HCT116 (cell line): ENCODE measurements around the gene ARHGDIG. TPM values are rescaled to one million over a fixed set of nuclear protein-coding genes. Genes with fewer than 3 reads are reported as not detected.

Experiments
- ATAC-seq: fragments of 200-7000 bp; cut with Tn5 transposase; 2 replicates; pipeline ENCODE4 v1.9.1; 2020; ENCODE audit warnings: mild to moderate bottlenecking, moderate library complexity
- BruUV-seq: library from RNA; stranded (reverse); fragments of 400-500 nt; replicated peaks from 2 replicates; lab custom pipeline; 2021; lab: Mats Ljungman, UMichigan
- CTCF ChIA-PET: fragments of 300-600 bp; sonication (Branson Sonifier 250); formaldehyde crosslinking; loops from one replicate; lab custom pipeline; 2021; ENCODE audit warnings: antibody characterized with exemption; lab: Charles Lee
- POLR2A ChIA-PET: fragments of 300-600, 350-600 bp; sonication (Branson Sonifier 250); formaldehyde crosslinking; loops from one replicate; lab custom pipeline; 2021; ENCODE audit warnings: antibody characterized with exemption; lab: Charles Lee
- RAD21 ChIA-PET, 2 experiments: fragments of 300-600 bp; sonication (Branson Sonifier 250); formaldehyde crosslinking; loops; one replicate each; lab custom pipeline; 2023; ENCODE audit warnings: low total read pairs in 2 of 2; ENCODE audit not compliant: uncharacterized antibody in 2 of 2, unreplicated experiment in 2 of 2, low non-redundant PET in 1 of 2; lab: Charles Lee
- DNase-seq: peaks from one replicate; pipeline ENCODE4 v3.0.0-alpha.2; 2010; ENCODE audit warnings: low read depth, low spot score
- H2AFZ ChIP-seq: fragments of 200-600 bp; shearing (Covaris generic), sonication (generic); 2 replicates; pipeline ENCODE4 v1.6.1; 2017; ENCODE audit warnings: low read depth, mixed run types, mixed read lengths, antibody characterized with exemption, low read length; ENCODE audit not compliant: poor library complexity, severe bottlenecking
- H3K27ac ChIP-seq: 2 replicates; pipeline ENCODE4 v1.5.1; 2012; ENCODE audit warnings: low read depth, low read length
- H3K27me3 ChIP-seq: fragments of 200-600 bp; sonication (generic); 2 replicates; pipeline ENCODE4 v1.6.1; 2016; ENCODE audit warnings: mixed run types, low read length, mixed read lengths; ENCODE audit not compliant: insufficient read depth
- H3K36me3 ChIP-seq, 2 experiments: fragments of 200-500 bp in 1 of 2; fragments of 200-600 bp in 1 of 2; sonication (Bioruptor generic) in 1 of 2; sonication (generic) in 1 of 2; 2 replicates each; pipeline versions ENCODE4 v1.5.1 to v1.6.1; 2014 to 2016; ENCODE audit warnings: low read length in 2 of 2, inconsistent platforms in 1 of 2, mixed read lengths in 1 of 2, mixed run types in 1 of 2; ENCODE audit not compliant: insufficient read depth in 2 of 2, control insufficient read depth in 1 of 2
- H3K4me1 ChIP-seq, 2 experiments: fragments of 200-600 bp in 1 of 2; sonication (generic) in 1 of 2; 2 replicates each; pipeline versions ENCODE4 v1.5.1 to v1.6.1; 2012 to 2017; ENCODE audit warnings: low read length in 2 of 2, inconsistent platforms in 1 of 2, mild to moderate bottlenecking in 1 of 2, mixed read lengths in 1 of 2, mixed run types in 1 of 2, moderate library complexity in 1 of 2; ENCODE audit not compliant: insufficient read depth in 2 of 2, control insufficient read depth in 1 of 2
- H3K4me2 ChIP-seq: fragments of 200-600 bp; sonication (generic); 2 replicates; pipeline ENCODE4 v1.6.1; 2017; ENCODE audit warnings: mixed run types, low read length, mixed read lengths
- H3K4me3 ChIP-seq, 2 experiments: fragments of 200-600 bp in 1 of 2; sonication (generic) in 1 of 2; replicated peaks in 1 of 2; 2 replicates each; pipeline ENCODE4 v1.5.1; 2011 to 2016; ENCODE audit warnings: low read length in 2 of 2, control low read depth in 1 of 2, low read depth in 1 of 2, mild to moderate bottlenecking in 1 of 2, mixed read lengths in 1 of 2, mixed run types in 1 of 2
- H3K79me2 ChIP-seq: fragments of 200-600 bp; sonication (generic); 2 replicates; pipeline ENCODE4 v1.6.1; 2017; ENCODE audit warnings: mild to moderate bottlenecking, mixed run types, low read length, moderate library complexity, mixed read lengths; ENCODE audit not compliant: insufficient read depth
- H3K9ac ChIP-seq: fragments of 200-600 bp; sonication (generic); 2 replicates; pipeline ENCODE4 v1.6.1; 2016; ENCODE audit warnings: low read length, mixed read lengths
- H3K9me2 ChIP-seq: fragments of 200-600 bp; sonication (generic), shearing (Covaris generic); 2 replicates; pipeline ENCODE4 v1.6.1; 2017; ENCODE audit warnings: mixed run types, mild to moderate bottlenecking, moderate library complexity; ENCODE audit not compliant: insufficient read depth
- H3K9me3 ChIP-seq, 2 experiments: fragments of 200-500 bp in 1 of 2; fragments of 200-600 bp in 1 of 2; sonication (Bioruptor generic) in 1 of 2; sonication (generic) in 1 of 2; 2 replicates each; pipeline ENCODE4 v1.6.1; 2014 to 2017; ENCODE audit warnings: low read length in 2 of 2, mixed read lengths in 2 of 2, inconsistent platforms in 1 of 2, low read depth in 1 of 2, mild to moderate bottlenecking in 1 of 2, mixed run types in 1 of 2, moderate library complexity in 1 of 2; ENCODE audit not compliant: control insufficient read depth in 1 of 2, insufficient read depth in 1 of 2
- H4K20me1 ChIP-seq: fragments of 200-600 bp; sonication (generic), shearing (Covaris generic); 2 replicates; pipeline ENCODE4 v1.6.1; 2017; ENCODE audit warnings: mixed run types, mild to moderate bottlenecking, moderate library complexity; ENCODE audit not compliant: insufficient read depth
- ATF3 ChIP-seq: IDR thresholded peaks from 2 replicates; pipeline ENCODE4 v1.6.1; 2012
- CBX3 ChIP-seq: IDR thresholded peaks from 2 replicates; pipeline ENCODE4 v1.6.1; 2012; ENCODE audit warnings: low read depth
- CEBPB ChIP-seq: IDR thresholded peaks from 2 replicates; pipeline ENCODE4 v1.6.1; 2012; ENCODE audit warnings: low read depth
- CTCF ChIP-seq, 3 experiments: fragments of 200-600 bp in 1 of 3; sonication (generic) in 1 of 3; IDR thresholded peaks in 2 of 3; conservative IDR thresholded peaks in 1 of 3; 2 replicates each; pipeline ENCODE4 v1.5.1; 2012 to 2017; ENCODE audit warnings: low read depth in 2 of 3, low read length in 2 of 3, antibody characterized with exemption in 1 of 3, borderline replicate concordance in 1 of 3, control low read depth in 1 of 3, mild to moderate bottlenecking in 1 of 3, mixed read lengths in 1 of 3, mixed run types in 1 of 3, moderate library complexity in 1 of 3; ENCODE audit not compliant: insufficient read depth in 1 of 3
- ELF1 ChIP-seq: IDR thresholded peaks from 2 replicates; pipeline ENCODE4 v1.6.1; 2012; ENCODE audit warnings: low read depth, borderline replicate concordance
- EZH2 ChIP-seq: fragments of 200-600 bp; sonication (generic); IDR thresholded peaks from 2 replicates; pipeline ENCODE4 v1.6.1; 2017; ENCODE audit warnings: antibody characterized with exemption, mixed run types
- JUND ChIP-seq: IDR thresholded peaks from 2 replicates; pipeline ENCODE4 v1.6.1; 2012
- MAX ChIP-seq: IDR thresholded peaks from 2 replicates; pipeline ENCODE4 v1.6.1; 2012
- POLR2AphosphoS5 ChIP-seq: IDR thresholded peaks from 2 replicates; pipeline ENCODE4 v1.6.1; 2011; ENCODE audit warnings: mild to moderate bottlenecking, low read depth, low read length, moderate library complexity
- RAD21 ChIP-seq: IDR thresholded peaks from 2 replicates; pipeline ENCODE4 v1.6.1; 2012; ENCODE audit warnings: low read depth, mild to moderate bottlenecking
- REST ChIP-seq: IDR thresholded peaks from 2 replicates; pipeline ENCODE4 v1.6.1; 2012; ENCODE audit warnings: low read depth
- SP1 ChIP-seq: IDR thresholded peaks from 2 replicates; pipeline ENCODE4 v1.6.1; 2012; ENCODE audit warnings: low read depth
- TCF7L2 ChIP-seq: IDR thresholded peaks from 2 replicates; pipeline ENCODE4 v1.7.0; 2011; ENCODE audit warnings: borderline replicate concordance, inconsistent platforms; ENCODE audit not compliant: insufficient read depth, insufficient read length; ENCODE audit errors: extremely low read depth
- ZBTB33 ChIP-seq: IDR thresholded peaks from 2 replicates; pipeline ENCODE4 v1.6.1; 2011; ENCODE audit warnings: mild to moderate bottlenecking, low read length, moderate library complexity; ENCODE audit not compliant: insufficient replicate concordance; ENCODE audit errors: extremely low read depth
- ZFX ChIP-seq: fragments of 450-650 bp; IDR thresholded peaks from 2 replicates; pipeline ENCODE4 v1.6.1; 2017
- intact Hi-C: fragments of 100-400 bp; cut with micrococcal nuclease; formaldehyde crosslinking; loops from 2 replicates; pipeline ENCODE4 v1.10.0; 2022
- total RNA-seq: library from RNA; stranded (reverse); gene quantifications from one replicate; pipeline ENCODE4 v1.2.1, GENCODE V29; 2021; ENCODE audit not compliant: unreplicated experiment

Gene ARHGDIG
- total RNA-seq, 1 experiment from 2014 or later, result not detected

- Histone ChIP-seq H3K9me3 (no peaks in the 10 kb centered on the region), H3K79me2 (peaks cover 27% of the 10 kb centered on the region; the same call in 1 of the 2 replicates), H3K36me3 (no peaks in the 10 kb centered on the region), H3K27ac (no peak overlapping the region), H3K4me3 (no peak overlapping the region), H3K9me2 (no peaks in the 10 kb centered on the region), H3K27me3 (no peaks in the 10 kb centered on the region), H4K20me1 (no peaks in the 10 kb centered on the region), H3K4me1 (peaks cover 18 to 32% of the 10 kb centered on the region in 2 experiments), H2AFZ (no peak overlapping the region), H3K9ac (no peak overlapping the region), H3K4me2 (no peak overlapping the region)
- TF ChIP-seq ATF3, result no peak
- no peak for TF ChIP-seq ZBTB33
- TF ChIP-seq TCF7L2, result no peak
- TF ChIP-seq REST, result no peak
- TF ChIP-seq RAD21, result no peak
- TF ChIP-seq CTCF (IDR thresholded peaks at IDR 0.05 in 2 of 3, conservative IDR thresholded peaks at IDR 0.05 in 1 of 3; ENCODE audit: borderline replicate concordance in 1 of 3, insufficient read depth in 1 of 3, low read depth in 2 of 3, low read length in 2 of 3), result no peak
- no peak for TF ChIP-seq JUND
- no peak for TF ChIP-seq CEBPB
- TF ChIP-seq ZFX, result no peak
- TF ChIP-seq SP1, result no peak
- TF ChIP-seq EZH2, result no peak
- no peak for TF ChIP-seq ELF1
- TF ChIP-seq MAX, result no peak
- no peak for TF ChIP-seq POLR2AphosphoS5
- TF ChIP-seq CBX3, result no peak
- ChIA-PET RAD21 (no interaction called here), CTCF (interaction anchor here (1.0 kb wide), 1 partner anchor 27 kb away, joined by 3 read pairs; no protein-coding TSS in a partner anchor), POLR2A (no interaction called here)
- ATAC-seq (no peak), DNase-seq (no peak)
- intact Hi-C loops, result no loop called here
- BruUV-seq, result no TSS peak
Measured at GRCh38 chr16:325375-326145, 45.2 kb downstream of the ARHGDIG start.
